SK-N-MC (cell line): ENCODE data around the gene TBC1D14.

Experiments used
- EZH2 ChIP-seq: fragments of 200-600 bp; sonication (generic); IDR thresholded peaks from one replicate; pipeline ENCODE4 v1.6.1; 2017; ENCODE audit warnings: antibody characterized with exemption
- POLR2AphosphoS5 ChIP-seq: IDR thresholded peaks from 2 replicates; pipeline ENCODE4 v1.6.1; 2012; ENCODE audit warnings: mild to moderate bottlenecking, low read depth, low read length, borderline replicate concordance

DNA sequence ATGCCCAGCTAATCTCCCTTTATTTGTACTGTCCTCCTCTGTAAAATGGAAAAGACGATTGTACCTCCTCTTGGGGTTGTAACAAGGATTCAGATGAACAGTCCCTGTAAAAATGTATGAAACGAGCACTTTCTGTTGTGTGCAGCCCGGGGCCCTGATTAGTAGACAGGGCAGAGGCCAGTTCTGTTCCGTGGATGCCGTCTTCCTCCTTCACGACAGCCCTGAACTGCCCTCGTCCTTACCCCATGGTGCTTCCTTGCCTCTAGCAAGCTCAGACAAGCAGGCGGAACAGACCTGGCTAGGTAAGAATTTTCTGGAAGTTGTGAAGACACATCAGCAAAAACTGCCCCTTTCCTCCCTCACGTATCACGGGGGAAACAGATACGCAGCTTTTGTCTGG lies 111.2 kb downstream of the TBC1D14 start:
- TF ChIP-seq POLR2AphosphoS5 (no peak), EZH2 (no peak)
